Activated CD8-positive, alpha-beta T cell treated with anti-CD3 and anti-CD28 coated beads for 36 hours (primary cell): ENCODE results near the gene DPH1. TPM values are rescaled to one million over a fixed set of nuclear protein-coding genes. Genes with fewer than 3 reads are reported as not detected.

Experiments used
- ATAC-seq: fragments of 200-7000 bp; cut with Tn5 transposase; one replicate; pipeline ENCODE4 v1.10.0; 2021; ENCODE audit warnings: mild to moderate bottlenecking, moderate library complexity
- CTCF ChIA-PET: fragments of 350-600 bp; sonication (Branson Sonifier 250); formaldehyde crosslinking; loops from one replicate; lab custom pipeline; 2021; ENCODE audit warnings: antibody characterized with exemption; lab: Charles Lee
- POLR2A ChIA-PET: fragments of 350-600 bp; sonication (Branson Sonifier 250); formaldehyde crosslinking; loops from one replicate; lab custom pipeline; 2021; ENCODE audit warnings: antibody characterized with exemption; lab: Charles Lee
- DNase-seq: peaks from one replicate; pipeline ENCODE4 v3.0.0-alpha.2; 2020
- H3K27ac Mint-ChIP-seq: one replicate; pipeline ENCODE4 v1.8.0; 2021; ENCODE audit warnings: mild to moderate bottlenecking, mixed read lengths
- H3K27me3 Mint-ChIP-seq: one replicate; pipeline ENCODE4 v1.8.0; 2021; ENCODE audit warnings: mixed read lengths
- H3K36me3 Mint-ChIP-seq: one replicate; pipeline ENCODE4 v1.8.0; 2021; ENCODE audit warnings: low read depth, mixed read lengths
- H3K4me1 Mint-ChIP-seq: one replicate; pipeline ENCODE4 v1.8.0; 2021; ENCODE audit warnings: low read depth, mixed read lengths
- H3K4me3 Mint-ChIP-seq: one replicate; pipeline ENCODE4 v1.8.0; 2021; ENCODE audit warnings: mild to moderate bottlenecking, moderate library complexity, mixed read lengths
- H3K9me3 Mint-ChIP-seq: one replicate; pipeline ENCODE4 v1.8.0; 2021; ENCODE audit warnings: mixed read lengths
- CTCF ChIP-seq: fragments of 200-600 bp; IDR thresholded peaks from one replicate; pipeline ENCODE4 v1.8.0; 2022; ENCODE audit warnings: antibody characterized with exemption, mild to moderate bottlenecking
- intact Hi-C: fragments of 100-400 bp; cut with micrococcal nuclease; formaldehyde crosslinking; loops from one replicate; pipeline ENCODE4 v1.10.0; 2022
- total RNA-seq, 2 experiments: library from RNA; stranded (reverse); gene quantifications; one replicate each; pipeline ENCODE4 v1.2.3, GENCODE V29; 2021

DPH1 gene
- total RNA-seq, 2 experiments from 2014 or later = 27.8 to 32.5 TPM

- CTCF ChIA-PET = interaction anchor here (1.0 to 1.9 kb wide), 7 partner anchors 9 to 299 kb away, joined by 3 to 8 read pairs (median 4); partner anchors contain the start of gene HIC1
- Mint-ChIP-seq H3K27ac (peak overlapping the region; percentile 48), H3K4me3 (no peak overlapping the region), H3K9me3 (no peaks in the 10 kb centered on the region), H3K27me3 (no peaks in the 10 kb centered on the region), H3K36me3 (peaks cover 68% of the 10 kb centered on the region), H3K4me1 (peaks cover 53% of the 10 kb centered on the region)
- no peak for ATAC-seq
- intact Hi-C loops = no loop called here
- TF ChIP-seq CTCF = no peak
- POLR2A ChIA-PET = no interaction called here
- DNase-seq = no peak
Measured at GRCh38 chr17:2083613-2084035, 53.7 kb downstream of the DPH1 start.

GRCh38 chr17:2084036-2084765 lies 54.2 kb downstream of the DPH1 start:
- intact Hi-C loops = no loop called here
- H3K4me3 Mint-ChIP-seq = no peak overlapping the region
- no peak for DNase-seq
- H3K27me3 Mint-ChIP-seq = no peaks in the 10 kb centered on the region
- H3K36me3 Mint-ChIP-seq = peaks cover 65% of the 10 kb centered on the region
- ATAC-seq = no peak
- peaks cover 59% of the 10 kb centered on the region for H3K4me1 Mint-ChIP-seq
- TF ChIP-seq CTCF = no peak
- H3K27ac Mint-ChIP-seq = no peak overlapping the region
- no peaks in the 10 kb centered on the region for H3K9me3 Mint-ChIP-seq
- ChIA-PET POLR2A (interaction anchor here (0.7 kb wide), 1 partner anchor 9 kb away, joined by 3 read pairs; no protein-coding TSS in a partner anchor), CTCF (interaction anchor here (1.0 to 1.9 kb wide), 4 partner anchors 9 to 169 kb away, joined by 3 to 8 read pairs (median 4); partner anchors contain the start of gene HIC1)

- H3K27ac Mint-ChIP-seq = peak overlapping the region; percentile 6
- CTCF ChIA-PET = interaction anchor here (1.1 to 6.8 kb wide), 5 partner anchors 10 to 30 kb away, joined by 3 to 74 read pairs (median 5); partner anchors contain the start of gene HIC1
- no peaks in the 10 kb centered on the region for H3K27me3 Mint-ChIP-seq
- H3K4me1 Mint-ChIP-seq = peaks cover 67% of the 10 kb centered on the region
- no peaks in the 10 kb centered on the region for H3K9me3 Mint-ChIP-seq
- TF ChIP-seq CTCF = no peak
- POLR2A ChIA-PET = interaction anchor here (0.7 to 1.2 kb wide), 5 partner anchors 9 to 218 kb away, joined by 3 to 4 read pairs (median 3); no protein-coding TSS in a partner anchor
- ATAC-seq (no peak), DNase-seq (no peak)
- H3K4me3 Mint-ChIP-seq = no peak overlapping the region
- intact Hi-C loops = loop anchor here (5.0 kb wide), 1 partner anchor 182 kb away; no protein-coding TSS in a partner anchor
- H3K36me3 Mint-ChIP-seq = peaks cover 63% of the 10 kb centered on the region
Measured at GRCh38 chr17:2084766-2085647, 55.1 kb downstream of the DPH1 start.

DNA sequence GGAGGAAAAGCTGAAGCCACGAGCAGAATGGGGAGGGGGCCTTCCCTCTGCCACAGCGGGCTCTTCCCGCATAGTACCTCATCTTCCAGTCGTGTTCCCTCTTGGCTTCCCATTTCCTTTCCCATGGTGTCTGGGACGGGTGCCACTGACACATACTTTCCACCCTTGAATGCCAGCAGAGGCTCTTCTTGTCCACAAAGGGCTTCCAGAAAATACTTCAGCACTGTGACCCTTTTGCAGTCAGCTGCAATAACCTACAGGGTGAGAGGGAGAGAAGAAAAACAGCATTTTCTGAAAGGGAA lies 55.6 kb downstream of the DPH1 start:
- H3K27ac Mint-ChIP-seq = no peak overlapping the region
- ATAC-seq (no peak), DNase-seq (no peak)
- ChIA-PET POLR2A (interaction anchor here (0.8 to 2.7 kb wide), 5 partner anchors 16 to 217 kb away, joined by 3 to 11 read pairs (median 3); no protein-coding TSS in a partner anchor), CTCF (interaction anchor here (1.5 to 6.8 kb wide), 3 partner anchors 11 to 159 kb away, joined by 3 to 74 read pairs (median 6); partner anchors contain the start of gene HIC1)
- peaks cover 73% of the 10 kb centered on the region for H3K4me1 Mint-ChIP-seq
- intact Hi-C loops = loop anchor here (5.0 kb wide), 1 partner anchor 182 kb away; no protein-coding TSS in a partner anchor
- no peaks in the 10 kb centered on the region for H3K27me3 Mint-ChIP-seq
- peaks cover 59% of the 10 kb centered on the region for H3K36me3 Mint-ChIP-seq
- no peak overlapping the region for H3K4me3 Mint-ChIP-seq
- H3K9me3 Mint-ChIP-seq = no peaks in the 10 kb centered on the region
- no peak for TF ChIP-seq CTCF
